ENCODE measurements around the gene BIRC2.

Gene BIRC2

DNA sequence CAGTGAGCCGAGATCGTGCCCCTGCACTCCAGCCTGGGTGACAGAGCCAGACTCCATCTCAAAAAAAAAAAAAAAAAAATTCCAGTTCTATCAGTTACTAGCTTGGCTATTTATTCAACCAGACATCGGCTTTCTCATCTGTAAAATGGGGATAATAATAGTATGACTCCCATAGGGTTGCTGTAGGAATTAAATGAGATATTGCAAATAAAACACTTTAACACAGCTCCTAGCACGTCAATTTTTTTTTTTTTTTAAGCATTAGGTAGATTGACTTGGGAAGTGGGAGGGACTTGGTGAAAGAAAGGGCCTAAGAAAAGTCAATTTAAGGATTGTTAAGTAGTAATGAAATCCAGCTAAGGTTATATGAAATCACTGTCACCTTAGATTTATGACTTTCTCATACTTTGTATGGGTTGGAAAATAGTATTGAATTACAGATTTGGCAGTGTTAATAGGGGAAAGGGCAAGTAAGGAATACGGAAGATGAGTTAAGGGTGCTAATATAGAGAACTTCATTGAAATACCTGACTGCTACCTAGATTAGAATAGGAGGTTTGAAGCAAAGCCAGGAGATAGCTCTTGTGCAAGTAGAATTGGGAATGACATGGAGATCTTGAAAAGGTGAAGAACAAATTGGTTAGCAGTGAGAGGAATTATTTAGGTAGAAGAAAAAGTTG lies 28.8 kb downstream of the BIRC2 start:
- no peak for DNase-seq

DNA sequence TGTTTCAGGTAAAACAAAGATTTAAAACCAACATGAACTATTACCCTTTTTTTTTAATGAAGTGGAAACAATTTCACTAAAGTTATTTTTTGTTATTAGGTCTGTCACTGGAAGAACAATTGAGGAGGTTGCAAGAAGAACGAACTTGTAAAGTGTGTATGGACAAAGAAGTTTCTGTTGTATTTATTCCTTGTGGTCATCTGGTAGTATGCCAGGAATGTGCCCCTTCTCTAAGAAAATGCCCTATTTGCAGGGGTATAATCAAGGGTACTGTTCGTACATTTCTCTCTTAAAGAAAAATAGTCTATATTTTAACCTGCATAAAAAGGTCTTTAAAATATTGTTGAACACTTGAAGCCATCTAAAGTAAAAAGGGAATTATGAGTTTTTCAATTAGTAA lies 30.9 kb downstream of the BIRC2 start:
- no peak for DNase-seq

- no peak for DNase-seq
Measured at GRCh38 chr11:102378818-102379217, 31.8 kb downstream of the BIRC2 start.

- DNase-seq = no peak
Measured at GRCh38 chr11:102382384-102382783, 35.4 kb downstream of the BIRC2 start.

- no peak for DNase-seq
Measured at GRCh38 chr11:102383839-102384238, 36.8 kb downstream of the BIRC2 start.

- no peak for DNase-seq
Measured at GRCh38 chr11:102384419-102385079, 37.5 kb downstream of the BIRC2 start.

- no peak for DNase-seq
Measured at GRCh38 chr11:102385085-102386007, 38.3 kb downstream of the BIRC2 start.

- no peak for DNase-seq
Measured at GRCh38 chr11:102386136-102386734, 39.2 kb downstream of the BIRC2 start.

DNA sequence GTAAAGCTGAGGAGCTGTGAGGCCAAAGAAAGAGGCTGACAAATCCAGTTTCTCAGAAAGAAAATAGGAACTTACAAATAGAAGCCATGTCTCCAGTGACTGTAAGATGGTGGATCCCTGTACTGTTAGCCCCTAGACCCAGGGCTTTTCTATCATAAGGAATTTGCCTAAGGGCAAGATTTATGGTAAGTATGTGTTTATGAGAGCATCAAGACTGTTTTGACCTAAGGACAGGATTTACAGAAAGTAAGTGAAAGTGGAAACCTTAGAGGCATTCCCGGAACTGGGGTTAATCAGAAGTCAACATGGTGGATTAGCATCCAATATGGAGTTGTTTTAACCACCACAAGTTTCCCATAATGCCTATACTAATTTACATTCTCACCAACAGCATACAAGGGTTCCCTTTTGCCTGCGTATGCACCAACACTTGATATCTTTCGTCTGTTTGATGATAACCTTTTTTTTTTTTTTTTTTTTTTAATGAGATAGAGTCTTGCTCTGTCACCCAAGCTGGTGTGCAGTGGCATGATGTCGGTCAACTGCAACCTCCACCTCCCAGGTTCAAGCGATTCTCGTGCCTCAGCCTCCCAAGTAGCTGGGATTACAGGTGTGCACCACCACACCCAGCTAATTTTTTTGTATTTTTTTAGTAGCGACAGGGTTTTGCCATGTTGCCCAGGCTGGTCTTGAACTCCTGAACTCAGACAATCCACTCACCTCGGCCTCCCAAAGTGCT lies 40.2 kb downstream of the BIRC2 start:
- no peak for DNase-seq

DNA sequence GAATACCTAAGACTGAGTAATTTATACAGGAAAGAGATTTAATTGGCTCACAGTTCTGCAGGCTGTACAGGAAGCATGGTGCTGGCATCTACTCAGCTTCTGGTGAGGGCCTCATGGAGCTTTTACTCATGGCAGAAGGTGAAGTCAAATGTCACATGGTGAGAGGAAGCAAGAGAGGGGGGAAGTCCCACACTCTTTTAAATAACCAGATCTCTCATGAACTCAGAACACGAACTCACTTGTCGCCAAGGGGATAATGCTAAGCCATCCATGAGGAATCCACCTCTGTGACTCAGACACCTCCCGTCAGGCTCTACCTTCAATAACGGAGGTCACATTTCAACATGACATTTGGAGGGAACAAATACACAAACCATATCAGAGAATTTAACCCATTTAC lies 42.2 kb downstream of the BIRC2 start:
- DNase-seq = no peak

GRCh38 chr11:102390667-102391465 lies 43.9 kb downstream of the BIRC2 start:
- peak; percentile 49 to 81 (median 60) for DNase-seq

DNA sequence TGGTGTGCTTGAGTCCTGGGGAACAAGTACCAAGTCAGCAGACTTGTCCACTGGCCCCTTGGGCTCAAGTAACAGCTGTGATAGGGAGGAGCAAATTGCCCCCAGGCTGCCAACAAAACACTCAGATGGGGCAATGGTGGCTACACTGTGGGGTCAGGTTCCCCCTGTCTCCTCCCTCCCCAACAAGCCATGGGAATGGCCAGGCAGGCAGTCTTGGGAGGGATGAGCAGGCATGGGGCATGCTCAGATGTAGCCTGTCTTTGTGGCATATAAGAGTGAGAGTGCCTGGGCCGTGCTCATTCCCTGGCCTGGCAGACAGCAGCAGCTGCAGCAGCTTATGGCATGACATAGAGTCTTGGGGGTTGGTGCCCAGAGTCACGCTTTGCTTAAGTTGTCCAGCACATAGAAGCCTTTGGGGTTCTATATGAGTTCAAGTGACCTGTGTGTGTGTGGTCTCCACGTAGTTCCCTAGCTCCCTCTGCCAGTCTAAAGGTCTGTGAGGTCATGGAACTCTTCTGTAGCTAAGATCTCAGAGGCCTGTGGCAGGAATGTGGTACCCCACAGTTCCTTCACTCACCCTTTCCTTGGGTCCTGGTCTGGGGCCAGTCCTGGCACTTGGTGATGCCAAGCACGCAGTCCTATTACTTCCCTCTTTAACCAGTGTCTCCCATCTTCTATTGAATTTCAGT lies 44.7 kb downstream of the BIRC2 start:
- no peak for DNase-seq

- no peak for DNase-seq
Measured at GRCh38 chr11:102393272-102393730, 46.3 kb downstream of the BIRC2 start.

DNA sequence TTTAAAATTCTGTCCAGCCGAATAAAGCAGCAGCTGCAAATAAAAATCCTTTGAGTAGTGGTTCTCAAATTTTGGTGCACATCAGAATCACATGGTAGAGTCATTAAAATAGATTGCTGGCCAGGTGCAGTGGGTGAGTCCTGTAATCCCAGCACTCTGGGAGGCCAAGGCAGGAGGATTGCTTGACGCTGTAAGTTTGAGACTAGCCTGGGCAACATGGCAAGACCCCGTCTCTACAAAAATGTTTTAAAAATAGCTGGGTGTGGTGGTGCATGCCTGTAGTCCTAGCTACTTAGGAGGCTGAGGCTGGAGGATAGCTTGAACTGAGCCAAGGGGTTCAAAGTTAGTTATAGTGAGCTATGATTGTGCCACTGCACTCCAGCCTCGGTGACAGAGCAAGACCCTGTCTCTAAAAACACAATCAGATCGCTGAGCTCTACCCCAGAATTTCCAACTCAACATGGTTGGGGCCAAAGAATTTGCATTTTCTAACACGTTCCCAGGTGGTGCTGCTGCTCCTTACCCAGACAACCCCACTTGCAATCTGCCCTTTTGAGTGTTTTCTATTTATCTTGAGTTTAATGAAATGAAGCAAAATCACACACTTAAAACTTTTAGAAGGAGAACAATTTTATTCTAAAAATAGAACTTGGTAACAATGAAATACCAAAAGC lies 48.8 kb downstream of the BIRC2 start:
- no peak for DNase-seq

DNA sequence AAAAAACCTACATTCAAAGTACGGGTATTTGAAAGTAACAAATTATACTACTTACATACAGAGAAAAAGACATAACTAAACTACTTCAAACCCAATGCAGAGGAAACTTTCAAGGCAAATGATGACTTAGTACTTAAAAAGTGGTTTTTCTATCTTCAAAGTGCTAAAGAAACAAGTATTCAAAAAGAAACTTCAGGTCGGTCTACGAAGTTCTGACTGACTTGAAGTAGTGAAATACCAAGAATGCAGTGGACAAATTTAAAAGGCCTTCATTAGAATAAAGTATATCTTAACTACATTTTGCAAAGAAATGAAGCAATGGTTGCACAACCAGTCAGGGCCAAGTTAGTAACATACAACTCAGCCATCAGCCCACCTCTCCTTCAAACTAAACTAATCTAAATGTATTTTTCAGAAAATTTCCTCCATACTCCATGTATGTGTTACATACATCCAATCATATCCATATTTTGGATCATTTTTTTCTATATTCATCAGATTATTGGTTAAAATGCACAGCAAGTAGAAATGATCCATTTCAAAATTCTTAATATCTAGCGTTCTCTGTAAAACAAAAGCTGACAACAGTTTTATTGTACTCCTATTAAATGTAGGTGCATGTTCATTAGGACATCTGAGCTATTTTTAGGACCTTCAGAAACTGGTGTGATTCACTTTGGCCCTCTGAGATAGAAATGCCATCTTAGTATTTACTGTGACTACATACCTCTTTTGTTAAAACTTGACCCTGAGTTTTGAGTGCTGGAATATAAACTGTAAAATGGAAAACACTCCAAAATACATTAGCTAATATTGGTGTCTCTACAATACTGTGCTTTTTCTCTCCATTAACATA lies 49.9 kb downstream of the BIRC2 start:
- DNase-seq = no peak

DNA sequence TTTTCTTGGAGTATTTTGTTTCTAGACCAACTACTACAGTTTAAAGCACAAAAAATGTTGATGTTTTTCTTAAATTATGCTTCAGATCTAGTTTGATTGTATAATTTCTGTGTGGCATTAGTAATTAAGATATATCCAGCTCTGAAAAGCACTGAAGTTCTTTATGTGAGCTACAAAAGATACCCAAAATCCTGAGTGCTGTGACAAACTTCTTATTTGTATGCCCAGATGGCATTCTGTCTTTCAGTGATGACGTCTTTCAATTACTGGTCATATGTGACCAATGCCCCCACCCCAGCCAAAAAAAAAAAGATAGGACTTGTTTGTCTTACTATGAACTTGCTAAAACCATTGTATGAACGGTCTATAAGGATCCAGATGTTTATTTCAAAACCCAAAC lies 51.3 kb downstream of the BIRC2 start:
- no peak for DNase-seq

DNA sequence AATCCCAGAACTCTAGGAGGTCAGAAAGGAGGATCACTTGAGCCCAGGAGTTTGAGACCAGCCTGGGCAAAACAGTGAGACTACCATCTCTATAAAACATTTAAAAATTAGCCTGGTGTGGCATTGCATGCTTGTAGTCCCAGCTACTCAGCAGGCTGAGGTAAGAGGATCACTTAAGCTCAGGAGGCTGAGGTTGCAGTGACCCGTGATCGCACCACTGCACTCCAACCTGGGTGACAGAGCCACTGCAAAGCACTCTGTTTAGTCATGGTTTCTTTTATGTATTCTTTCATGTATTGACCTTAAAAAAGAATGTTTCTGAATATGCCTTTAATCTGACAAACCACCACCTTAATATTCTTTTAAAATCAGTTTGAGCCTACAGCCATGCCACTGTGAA lies 52.2 kb downstream of the BIRC2 start:
- peak in 1 of 3 experiments; percentile 19 for DNase-seq

DNA sequence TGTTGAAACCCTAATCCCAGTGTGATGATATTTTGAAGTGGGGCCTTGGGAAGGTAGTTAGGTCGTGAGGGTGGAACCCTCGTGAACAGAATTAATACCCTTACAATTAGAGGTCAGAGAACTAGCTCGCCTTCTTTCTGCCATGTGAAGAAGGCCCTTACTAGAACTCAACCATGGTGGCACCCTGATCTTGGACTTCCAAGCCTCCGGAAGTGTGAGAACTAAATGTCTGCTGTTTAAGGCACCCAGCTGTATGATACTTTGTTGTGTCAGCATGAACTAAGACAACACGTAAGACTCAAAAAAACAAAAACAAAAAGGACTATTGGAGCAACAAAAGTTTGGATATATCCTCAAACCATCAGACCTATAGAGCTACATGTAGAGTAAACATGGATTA lies 53.6 kb downstream of the BIRC2 start:
- DNase-seq = no peak

DNA sequence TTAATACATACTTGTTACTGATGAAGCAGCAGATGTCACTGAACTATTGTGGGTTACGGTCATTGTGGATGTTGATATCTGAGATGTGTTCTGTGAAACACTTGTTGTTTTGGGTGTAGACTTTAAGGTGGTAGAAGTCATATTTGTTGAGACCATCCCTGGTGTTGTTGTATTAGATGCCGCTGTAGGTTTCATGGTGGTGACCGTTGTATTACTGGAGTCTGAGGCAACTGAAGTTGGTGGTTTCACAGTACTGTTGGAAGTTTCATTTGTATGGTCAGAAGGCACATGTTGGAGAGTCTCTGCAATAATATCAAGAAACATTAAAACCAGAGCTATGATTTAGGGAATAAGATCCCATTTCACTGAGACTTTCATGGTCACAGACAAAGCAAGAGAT lies 54.9 kb downstream of the BIRC2 start:
- DNase-seq = no peak
